ENCODE measurements around the gene SYS1.

GRCh38 chr20:45346291-45346718, 16.7 kb upstream of the SYS1 start:
- no peak for TF ChIP-seq CTCF (conservative IDR thresholded peaks at IDR 0.05 in 1 of 2, IDR thresholded peaks at IDR 0.05 in 1 of 2; ENCODE audit: extremely low read depth in 1 of 2, insufficient read depth in 1 of 2, low read depth in 1 of 2, low read length in 2 of 2)
- TF ChIP-seq EZH2 (IDR thresholded peaks at IDR 0.05; ENCODE audit: borderline replicate concordance, low read length), result no peak

All from mammary epithelial cell (primary cell).